Effector CD4-positive, alpha-beta T cell (primary cell): ENCODE data around the gene GPC6.
"Not testable (repeated sequence)": the region's sequence is repeated elsewhere in the genome, so short reads cannot be mapped to it uniquely, and the experiment has no call there.

Source experiments
- DNase-seq: peaks from one replicate; pipeline ENCODE4 v3.0.0-alpha.2; 2020

GPC6 gene

GRCh38 chr13:94343687-94344086, 1117.1 kb downstream of the GPC6 start:
- not testable (repeated sequence) for DNase-seq

- DNase-seq, result no peak
Observed at GRCh38 chr13:94344126-94344818, 1117.7 kb downstream of the GPC6 start.

- no peak for DNase-seq
Observed at GRCh38 chr13:94345374-94346195, 1119.0 kb downstream of the GPC6 start.

- no peak for DNase-seq
Observed at GRCh38 chr13:94346261-94347019, 1119.8 kb downstream of the GPC6 start.

GRCh38 chr13:94351292-94351990, 1124.8 kb downstream of the GPC6 start:
- no peak for DNase-seq

- no peak for DNase-seq
Observed at GRCh38 chr13:94352057-94352456, 1125.5 kb downstream of the GPC6 start.

- no peak for DNase-seq
Observed at GRCh38 chr13:94353167-94353710, 1126.6 kb downstream of the GPC6 start.

- no peak for DNase-seq
Observed at GRCh38 chr13:94359875-94360274, 1133.3 kb downstream of the GPC6 start.

GRCh38 chr13:94362411-94362909, 1135.9 kb downstream of the GPC6 start:
- DNase-seq, result peak; percentile 46

GRCh38 chr13:94366677-94367076, 1140.1 kb downstream of the GPC6 start:
- DNase-seq, result no peak

GRCh38 chr13:94369972-94370436, 1143.4 kb downstream of the GPC6 start:
- no peak for DNase-seq

GRCh38 chr13:94371855-94372254, 1145.2 kb downstream of the GPC6 start:
- DNase-seq, result no peak

- no peak for DNase-seq
Observed at GRCh38 chr13:94382517-94382916, 1155.9 kb downstream of the GPC6 start.

GRCh38 chr13:94382960-94383359, 1156.4 kb downstream of the GPC6 start:
- no peak for DNase-seq

GRCh38 chr13:94384231-94384905, 1157.8 kb downstream of the GPC6 start:
- no peak for DNase-seq

GRCh38 chr13:94387047-94387446, 1160.4 kb downstream of the GPC6 start:
- DNase-seq, result no peak

GRCh38 chr13:94389604-94390351, 1163.2 kb downstream of the GPC6 start:
- no peak for DNase-seq

- DNase-seq, result no peak
Observed at GRCh38 chr13:94390881-94391280, 1164.3 kb downstream of the GPC6 start.

- no peak for DNase-seq
Observed at GRCh38 chr13:94394723-94395122, 1168.1 kb downstream of the GPC6 start.

- no peak for DNase-seq
Observed at GRCh38 chr13:94395860-94396259, 1169.3 kb downstream of the GPC6 start.

GRCh38 chr13:94399812-94400211, 1173.2 kb downstream of the GPC6 start:
- DNase-seq, result no peak
